Measurements from ENCODE around the gene CD4.

DNA sequence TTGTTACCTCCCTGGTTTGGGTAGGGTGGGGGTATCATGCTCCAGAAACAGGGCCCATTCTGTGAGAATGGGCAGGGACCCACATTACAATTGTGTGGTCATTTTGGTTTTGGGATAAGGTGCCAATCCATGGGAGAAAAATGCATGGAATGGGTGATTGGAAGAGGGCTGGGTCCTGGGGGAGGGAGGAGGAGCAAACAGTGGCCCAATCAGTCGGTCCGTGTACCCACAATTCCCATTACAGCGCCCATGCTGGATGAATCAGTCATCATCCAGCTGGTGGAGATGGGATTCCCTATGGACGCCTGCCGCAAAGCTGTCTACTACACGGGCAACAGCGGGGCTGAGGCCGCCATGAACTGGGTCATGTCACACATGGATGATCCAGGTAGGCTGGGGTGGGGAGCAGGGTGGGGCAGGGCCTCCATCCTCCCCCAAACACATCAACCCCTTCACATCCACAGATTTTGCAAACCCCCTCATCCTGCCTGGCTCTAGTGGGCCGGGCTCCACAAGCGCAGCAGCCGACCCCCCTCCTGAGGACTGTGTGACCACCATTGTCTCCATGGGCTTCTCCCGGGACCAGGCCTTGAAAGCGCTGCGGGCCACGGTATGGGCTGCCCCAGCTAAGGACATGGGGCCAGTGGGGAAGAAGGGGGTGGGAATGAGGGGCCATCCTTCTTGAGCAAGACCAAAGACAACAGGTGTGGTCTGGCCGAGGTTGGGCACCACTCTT, 74.4 kb downstream of the CD4 start:
- TF ChIP-seq, protein P1, sequence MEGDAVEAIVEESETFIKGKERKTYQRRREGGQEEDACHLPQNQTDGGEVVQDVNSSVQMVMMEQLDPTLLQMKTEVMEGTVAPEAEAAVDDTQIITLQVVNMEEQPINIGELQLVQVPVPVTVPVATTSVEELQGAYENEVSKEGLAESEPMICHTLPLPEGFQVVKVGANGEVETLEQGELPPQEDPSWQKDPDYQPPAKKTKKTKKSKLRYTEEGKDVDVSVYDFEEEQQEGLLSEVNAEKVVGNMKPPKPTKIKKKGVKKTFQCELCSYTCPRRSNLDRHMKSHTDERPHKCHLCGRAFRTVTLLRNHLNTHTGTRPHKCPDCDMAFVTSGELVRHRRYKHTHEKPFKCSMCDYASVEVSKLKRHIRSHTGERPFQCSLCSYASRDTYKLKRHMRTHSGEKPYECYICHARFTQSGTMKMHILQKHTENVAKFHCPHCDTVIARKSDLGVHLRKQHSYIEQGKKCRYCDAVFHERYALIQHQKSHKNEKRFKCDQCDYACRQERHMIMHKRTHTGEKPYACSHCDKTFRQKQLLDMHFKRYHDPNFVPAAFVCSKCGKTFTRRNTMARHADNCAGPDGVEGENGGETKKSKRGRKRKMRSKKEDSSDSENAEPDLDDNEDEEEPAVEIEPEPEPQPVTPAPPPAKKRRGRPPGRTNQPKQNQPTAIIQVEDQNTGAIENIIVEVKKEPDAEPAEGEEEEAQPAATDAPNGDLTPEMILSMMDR (IDR thresholded peaks at IDR 0.05), result no peak
- no peak for TF ChIP-seq POLR2A (IDR thresholded peaks at IDR 0.05)

Measured in upper lobe of left lung (tissue), 4 donors.